H1 (cell line): ENCODE data around the gene JADE1. TPM values are rescaled to one million over a fixed set of nuclear protein-coding genes. Genes with fewer than 3 reads are reported as not detected.

Source experiments
- CTCF ChIA-PET: fragments of 300-600 bp; sonication (Branson Sonifier 250); formaldehyde crosslinking; loops from one replicate; lab custom pipeline; 2021; ENCODE audit not compliant: partially characterized antibody; lab: Charles Lee
- POLR2A ChIA-PET: fragments of 300-600 bp; sonication (Branson Sonifier 250); formaldehyde crosslinking; loops from one replicate; lab custom pipeline; 2021; ENCODE audit warnings: inconsistent platforms; ENCODE audit not compliant: partially characterized antibody; lab: Charles Lee
- DNase-seq, 2 experiments: peaks; one replicate each; pipeline versions ENCODE4 v3.0.0 to v3.0.0-alpha.2; 2010 to 2022; ENCODE audit warnings: low spot score in 2 of 2, low read depth in 1 of 2, mixed read lengths in 1 of 2
- FAIRE-seq: peaks from 2 replicates; lab custom pipeline; 2011; peaks lifted over from hg19 to GRCh38; lab: Jason Lieb, UNC
- H2AFZ ChIP-seq: 2 replicates; pipeline ENCODE4 v1.8.1; 2012; ENCODE audit warnings: low read length, inconsistent platforms
- H2AK5ac ChIP-seq: 2 replicates; pipeline ENCODE4 v1.6.1; 2013; ENCODE audit warnings: low read depth, low read length
- H2BK120ac ChIP-seq: replicated peaks from 2 replicates; pipeline ENCODE3; 2013; ENCODE audit warnings: low read depth, low read length, inconsistent platforms
- H2BK12ac ChIP-seq: 2 replicates; pipeline ENCODE4 v1.6.1; 2013; ENCODE audit warnings: low read depth, low read length
- H2BK15ac ChIP-seq: 2 replicates; pipeline ENCODE4 v1.6.1; 2013; ENCODE audit warnings: low read length
- H2BK20ac ChIP-seq: 2 replicates; pipeline ENCODE4 v1.6.1; 2013; ENCODE audit warnings: low read length
- H2BK5ac ChIP-seq: 2 replicates; pipeline ENCODE4 v1.6.1; 2013; ENCODE audit warnings: low read depth, low read length
- H3K14ac ChIP-seq: 2 replicates; pipeline ENCODE4 v1.6.1; 2013; ENCODE audit warnings: inconsistent platforms; ENCODE audit not compliant: insufficient read length
- H3K18ac ChIP-seq: 2 replicates; pipeline ENCODE4 v1.6.1; 2013; ENCODE audit warnings: low read length; ENCODE audit errors: extremely low read depth
- H3K23ac ChIP-seq: 2 replicates; pipeline ENCODE4 v1.6.1; 2013; ENCODE audit warnings: inconsistent platforms; ENCODE audit not compliant: insufficient read length
- H3K23me2 ChIP-seq: 2 replicates; pipeline ENCODE4 v1.6.1; 2013; ENCODE audit warnings: low read depth, low read length
- H3K27ac ChIP-seq: 2 replicates; pipeline ENCODE4 v1.6.1; 2011; ENCODE audit warnings: low read depth, low read length, inconsistent platforms
- H3K27me3 ChIP-seq, 4 experiments: replicated peaks in 1 of 4; 1 replicate in 1 of 4; 2 replicates in 3 of 4; pipeline versions ENCODE4 v1.6.1 to v1.8.1; 2011 to 2013; ENCODE audit warnings: low read length in 3 of 4, mild to moderate bottlenecking in 3 of 4, inconsistent platforms in 2 of 4, mixed read lengths in 2 of 4, moderate library complexity in 1 of 4; ENCODE audit not compliant: control insufficient read depth in 3 of 4, insufficient read depth in 3 of 4; ENCODE audit errors: extremely low read depth in 1 of 4
- H3K36me3 ChIP-seq, 4 experiments: 2 replicates each; pipeline versions ENCODE4 v1.6.1 to v1.8.1; 2011 to 2013; ENCODE audit warnings: mild to moderate bottlenecking in 4 of 4, low read length in 3 of 4, moderate library complexity in 2 of 4, control low read depth in 1 of 4, inconsistent platforms in 1 of 4; ENCODE audit not compliant: insufficient read depth in 4 of 4, control insufficient read depth in 2 of 4
- H3K4ac ChIP-seq: replicated peaks from 2 replicates; pipeline ENCODE3; 2013; ENCODE audit warnings: low read length, low read depth, mixed read lengths, inconsistent platforms; ENCODE audit not compliant: insufficient read length
- H3K4me1 ChIP-seq, 4 experiments: replicated peaks in 1 of 4; 1 replicate in 1 of 4; 2 replicates in 3 of 4; pipeline versions ENCODE4 v1.6.1 to v1.8.1; 2011 to 2013; ENCODE audit warnings: low read length in 3 of 4, inconsistent platforms in 2 of 4, mixed read lengths in 1 of 4; ENCODE audit not compliant: insufficient read depth in 4 of 4, control insufficient read depth in 3 of 4
- H3K4me2 ChIP-seq, 2 experiments: 2 replicates each; pipeline versions ENCODE4 v1.6.1 to v1.8.1; 2011 to 2013; ENCODE audit warnings: low read depth in 2 of 2, low read length in 2 of 2, control low read depth in 1 of 2, inconsistent platforms in 1 of 2, mild to moderate bottlenecking in 1 of 2; ENCODE audit not compliant: insufficient read depth in 1 of 2
- H3K4me3 ChIP-seq, 4 experiments: fragments of 200-600, 300-600 bp in 1 of 4; sonication (generic), shearing (Covaris generic), sonication (Bioruptor Twin) in 1 of 4; 2 replicates each; pipeline versions ENCODE4 v1.5.1 to v1.8.1; 2011 to 2016; ENCODE audit warnings: low read length in 4 of 4, low read depth in 3 of 4, control low read depth in 2 of 4, inconsistent platforms in 2 of 4, mild to moderate bottlenecking in 2 of 4, mixed read lengths in 1 of 4, moderate library complexity in 1 of 4; ENCODE audit not compliant: insufficient read depth in 2 of 4; ENCODE audit errors: extremely low read depth in 1 of 4
- H3K56ac ChIP-seq: replicated peaks from 2 replicates; pipeline ENCODE3; 2013; ENCODE audit warnings: low read depth, mild to moderate bottlenecking, mixed read lengths, low read length, inconsistent platforms; ENCODE audit not compliant: insufficient read length
- H3K79me1 ChIP-seq: 2 replicates; pipeline ENCODE4 v1.6.1; 2013; ENCODE audit warnings: low read depth, low read length, control low read depth
- H3K79me2 ChIP-seq, 2 experiments: 2 replicates each; pipeline versions ENCODE4 v1.6.1 to v1.8.1; 2012 to 2013; ENCODE audit warnings: low read length in 2 of 2, mild to moderate bottlenecking in 2 of 2, inconsistent platforms in 1 of 2; ENCODE audit not compliant: insufficient read depth in 2 of 2, control insufficient read depth in 1 of 2
- H3K9ac ChIP-seq, 4 experiments: replicated peaks in 1 of 4; 1 replicate in 1 of 4; 2 replicates in 3 of 4; pipeline versions ENCODE4 v1.6.1 to v1.8.1; 2011 to 2013; ENCODE audit warnings: low read depth in 3 of 4, low read length in 3 of 4, control low read depth in 2 of 4, mild to moderate bottlenecking in 2 of 4, moderate library complexity in 2 of 4, inconsistent platforms in 1 of 4; ENCODE audit errors: extremely low read depth in 1 of 4
- H3K9me3 ChIP-seq, 2 experiments: 2 replicates each; pipeline versions ENCODE4 v1.6.1 to v1.8.1; 2012 to 2013; ENCODE audit warnings: mild to moderate bottlenecking in 2 of 2, moderate library complexity in 2 of 2, control low read depth in 1 of 2, inconsistent platforms in 1 of 2, low read depth in 1 of 2, low read length in 1 of 2, mixed read lengths in 1 of 2; ENCODE audit not compliant: insufficient read depth in 2 of 2
- H4K20me1 ChIP-seq, 2 experiments: replicated peaks in 1 of 2; 2 replicates each; pipeline versions ENCODE3 to v1.8.1; 2011 to 2013; ENCODE audit warnings: inconsistent platforms in 2 of 2, low read length in 2 of 2, mild to moderate bottlenecking in 1 of 2; ENCODE audit not compliant: insufficient read depth in 2 of 2, control insufficient read depth in 1 of 2
- H4K5ac ChIP-seq: 2 replicates; pipeline ENCODE4 v1.6.1; 2013; ENCODE audit warnings: low read length, low read depth, mixed read lengths, inconsistent platforms; ENCODE audit not compliant: insufficient read length
- H4K8ac ChIP-seq: 2 replicates; pipeline ENCODE4 v1.8.0; 2013; ENCODE audit warnings: mild to moderate bottlenecking, moderate library complexity, low read length, inconsistent platforms; ENCODE audit not compliant: insufficient read depth; ENCODE audit errors: extremely low read depth
- H4K91ac ChIP-seq: replicated peaks from 2 replicates; pipeline ENCODE3; 2013; ENCODE audit warnings: low read length, mixed read lengths, inconsistent platforms; ENCODE audit not compliant: insufficient read length
- CHD1 ChIP-seq: IDR thresholded peaks from 2 replicates; pipeline ENCODE4 v1.6.1; 2012; ENCODE audit warnings: low read depth, low read length, improper control_type of control experiment
- EP300 ChIP-seq, 2 experiments: IDR thresholded peaks; 1 replicate in 1 of 2; 2 replicates in 1 of 2; pipeline ENCODE4 v1.6.1; 2011 to 2012; ENCODE audit warnings: low read depth in 2 of 2, low read length in 2 of 2, mild to moderate bottlenecking in 2 of 2, borderline replicate concordance in 1 of 2, inconsistent platforms in 1 of 2, moderate library complexity in 1 of 2
- SP1 ChIP-seq: IDR thresholded peaks from 2 replicates; pipeline ENCODE4 v1.6.1; 2011; ENCODE audit warnings: low read depth, low read length
- TBP ChIP-seq: IDR thresholded peaks from 2 replicates; pipeline ENCODE4 v1.6.1; 2011; ENCODE audit warnings: low read depth, low read length, improper control_type of control experiment
- WGBS, 2 experiments: shearing (Covaris generic) in 1 of 2; methylation state at CpG; one replicate each; pipeline versions ENCODE4 v1.1.6 to v1.1.7; 2013 to 2015; ENCODE audit warnings: low lambda C conversion rate in 2 of 2, mixed read lengths in 2 of 2, inconsistent platforms in 1 of 2, low coverage in 1 of 2, missing lambda C conversion rate in 1 of 2; ENCODE audit not compliant: insufficient replicate concordance in 2 of 2, insufficient coverage in 1 of 2, insufficient read length in 1 of 2; ENCODE audit errors: extremely low coverage in 1 of 2, missing lambda C conversion rate in 1 of 2; 5-methylcytosine and 5-hydroxymethylcytosine counted together
- polyA plus RNA-seq, 7 experiments: library from polyadenylated mRNA; depleted of rRNA in 3 of 7; stranded (reverse) in 5 of 7; unstranded in 2 of 7; fragments of >200 nt in 5 of 7; fragments of 200-250 nt in 2 of 7; gene quantifications; 1 replicate in 5 of 7; 2 replicates in 1 of 7; 4 replicates in 1 of 7; pipeline versions ENCODE4 v1.2.1 to v1.2.3, GENCODE V29; 2011 to 2013; ENCODE audit warnings: missing spikeins in 2 of 7, mixed read lengths in 2 of 7
- total RNA-seq: library from RNA; stranded (reverse); fragmentation: NEBNext Ultra II Directional; extraction: Animal tissue kit (Norgen Biotek cat#: 25700); gene quantifications from 2 replicates; pipeline ENCODE4 v1.2.1, GENCODE V29; 2021

JADE1 gene
- total and polyA plus RNA-seq, 2 of the 8 experiments (the other 6 are each of a cell fraction or from before 2014, with no cell fraction given): 37.7 to 213 TPM

DNA sequence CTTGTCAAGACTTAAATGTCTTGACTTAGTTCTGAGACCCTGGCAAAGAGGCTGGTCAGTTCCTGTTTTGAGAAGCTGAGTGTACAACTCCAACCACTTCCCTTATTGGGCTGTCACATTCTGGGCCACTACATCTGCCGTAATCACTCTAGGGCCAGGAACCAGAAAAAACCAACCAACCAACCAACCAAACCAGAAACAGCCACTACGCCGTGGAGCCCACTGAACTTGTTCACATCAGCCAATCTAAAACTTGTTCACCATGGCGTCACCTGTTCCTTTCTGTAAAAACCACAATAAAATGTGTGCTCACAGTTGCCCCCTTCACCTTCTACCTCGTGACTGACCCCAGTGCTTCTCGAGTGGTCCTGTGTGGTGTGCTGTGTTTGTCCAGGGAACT lies 107.3 kb downstream of the JADE1 start:
- no peaks in the 10 kb centered on the region for H3K36me3 ChIP-seq
- no peak overlapping the region for H3K4ac ChIP-seq
- H2AFZ ChIP-seq: no peak overlapping the region
- DNase-seq (no peak), FAIRE-seq (no peak)
- no peak overlapping the region for H3K56ac ChIP-seq
- H3K4me3 ChIP-seq: no peak overlapping the region
- no peak overlapping the region for H3K9ac ChIP-seq
- no peak overlapping the region for H4K5ac ChIP-seq
- no peaks in the 10 kb centered on the region for H4K20me1 ChIP-seq
- H4K91ac ChIP-seq: no peak overlapping the region
- H3K9me3 ChIP-seq: no peaks in the 10 kb centered on the region
- no peak overlapping the region for H3K23ac ChIP-seq
- POLR2A ChIA-PET: no interaction called here
- no peak overlapping the region for H3K14ac ChIP-seq
- H2BK15ac ChIP-seq: no peak overlapping the region
- H2BK12ac ChIP-seq: no peak overlapping the region
- H2BK120ac ChIP-seq: no peak overlapping the region
- WGBS, 2 experiments: 95% methylated on average over 6 of the region's 6 CpGs; no CpG with 5 or more reads in 1 of the 2 experiments
- no peaks in the 10 kb centered on the region for H3K27me3 ChIP-seq
- CTCF ChIA-PET: no interaction called here
- H2BK5ac ChIP-seq: no peak overlapping the region
- H2AK5ac ChIP-seq: no peak overlapping the region
- no peak overlapping the region for H4K8ac ChIP-seq
- H2BK20ac ChIP-seq: no peak overlapping the region
- no peaks in the 10 kb centered on the region for H3K23me2 ChIP-seq
- H3K4me2 ChIP-seq: no peak overlapping the region
- no peak overlapping the region for H3K27ac ChIP-seq
- H3K79me2 ChIP-seq: no peaks in the 10 kb centered on the region
- no peaks in the 10 kb centered on the region for H3K79me1 ChIP-seq
- no peak overlapping the region for H3K18ac ChIP-seq
- H3K4me1 ChIP-seq: no peaks in the 10 kb centered on the region
- TF ChIP-seq EP300 (IDR thresholded peaks at IDR 0.05; ENCODE audit: borderline replicate concordance in 1 of 2, low read depth in 2 of 2, low read length in 2 of 2) (no peak), TBP (no peak), CHD1 (no peak), SP1 (no peak)
